Activated naive CD4-positive, alpha-beta T cell treated with anti-CD3 and anti-CD28 coated beads for 36 hours (primary cell): ENCODE results near the gene GHRH. TPM values are rescaled to one million over a fixed set of nuclear protein-coding genes. Genes with fewer than 3 reads are reported as not detected.

Experiments
- CTCF ChIA-PET: fragments of 350-600 bp; sonication (Branson Sonifier 250); formaldehyde crosslinking; loops from one replicate; lab custom pipeline; 2021; ENCODE audit warnings: antibody characterized with exemption; lab: Charles Lee
- DNase-seq: peaks from one replicate; pipeline ENCODE4 v3.0.0-alpha.2; 2020
- H3K27ac Mint-ChIP-seq: one replicate; pipeline ENCODE4 v1.8.0; 2021; ENCODE audit warnings: mild to moderate bottlenecking, mixed read lengths
- H3K27me3 Mint-ChIP-seq: one replicate; pipeline ENCODE4 v1.8.0; 2021; ENCODE audit warnings: low read depth, mixed read lengths
- H3K36me3 Mint-ChIP-seq: one replicate; pipeline ENCODE4 v1.8.0; 2021; ENCODE audit warnings: low read depth, mixed read lengths
- H3K4me1 Mint-ChIP-seq: one replicate; pipeline ENCODE4 v1.8.0; 2021; ENCODE audit warnings: low read depth, mixed read lengths
- H3K4me3 Mint-ChIP-seq: one replicate; pipeline ENCODE4 v1.8.0; 2021; ENCODE audit warnings: mild to moderate bottlenecking, moderate library complexity, mixed read lengths
- H3K9me3 Mint-ChIP-seq: one replicate; pipeline ENCODE4 v1.8.0; 2021; ENCODE audit warnings: mixed read lengths
- intact Hi-C: fragments of 100-400 bp; cut with micrococcal nuclease; formaldehyde crosslinking; loops from one replicate; pipeline ENCODE4 v1.15.1; 2023
- total RNA-seq, 2 experiments: library from RNA; stranded (reverse); gene quantifications; one replicate each; pipeline ENCODE4 v1.2.3, GENCODE V29; 2021

Gene GHRH
- total RNA-seq, 2 experiments from 2014 or later = not detected

- Mint-ChIP-seq H3K27me3 (no peaks in the 10 kb centered on the region), H3K4me3 (no peak overlapping the region), H3K4me1 (peaks cover 32% of the 10 kb centered on the region), H3K36me3 (peaks cover 34% of the 10 kb centered on the region), H3K9me3 (no peaks in the 10 kb centered on the region), H3K27ac (no peak overlapping the region)
- intact Hi-C loops = no loop called here
- CTCF ChIA-PET = interaction anchor here (1.0 to 1.2 kb wide), 2 partner anchors 9 to 86 kb away, joined by 3 to 5 read pairs; partner anchors contain the start of gene MANBAL
- no peak for DNase-seq
Measured at GRCh38 chr20:37298190-37298939, 36.8 kb upstream of the GHRH start.

- no peak overlapping the region for H3K27ac Mint-ChIP-seq
- CTCF ChIA-PET = interaction anchor here (1.1 kb wide), 2 partner anchors 20 to 88 kb away, joined by 3 to 5 read pairs; no protein-coding TSS in a partner anchor
- peaks cover 35% of the 10 kb centered on the region for H3K36me3 Mint-ChIP-seq
- DNase-seq = no peak
- no peaks in the 10 kb centered on the region for H3K27me3 Mint-ChIP-seq
- no peak overlapping the region for H3K4me3 Mint-ChIP-seq
- H3K9me3 Mint-ChIP-seq = no peaks in the 10 kb centered on the region
- intact Hi-C loops = no loop called here
- H3K4me1 Mint-ChIP-seq = peaks cover 35% of the 10 kb centered on the region
Measured at GRCh38 chr20:37297066-37297736, 35.6 kb upstream of the GHRH start.

- Mint-ChIP-seq H3K4me1 (peaks cover 39% of the 10 kb centered on the region), H3K27me3 (no peaks in the 10 kb centered on the region), H3K9me3 (no peaks in the 10 kb centered on the region), H3K4me3 (no peak overlapping the region), H3K27ac (no peak overlapping the region), H3K36me3 (peaks cover 34% of the 10 kb centered on the region)
- intact Hi-C loops = no loop called here
- DNase-seq = no peak
- CTCF ChIA-PET = interaction anchor here (1.1 kb wide), 1 partner anchor 20 kb away, joined by 3 read pairs; no protein-coding TSS in a partner anchor
Measured at GRCh38 chr20:37296371-37296770, 34.8 kb upstream of the GHRH start.

GRCh38 chr20:37295595-37295994, 34.0 kb upstream of the GHRH start:
- Mint-ChIP-seq H3K9me3 (no peaks in the 10 kb centered on the region), H3K4me1 (peaks cover 44% of the 10 kb centered on the region), H3K27me3 (no peaks in the 10 kb centered on the region), H3K4me3 (no peak overlapping the region), H3K36me3 (peaks cover 35% of the 10 kb centered on the region), H3K27ac (no peak overlapping the region)
- no peak for DNase-seq
- intact Hi-C loops = no loop called here
- CTCF ChIA-PET = no interaction called here

- no peak overlapping the region for H3K4me3 Mint-ChIP-seq
- H3K27ac Mint-ChIP-seq = no peak overlapping the region
- CTCF ChIA-PET = no interaction called here
- intact Hi-C loops = no loop called here
- H3K9me3 Mint-ChIP-seq = no peaks in the 10 kb centered on the region
- H3K36me3 Mint-ChIP-seq = peaks cover 29% of the 10 kb centered on the region
- H3K27me3 Mint-ChIP-seq = no peaks in the 10 kb centered on the region
- H3K4me1 Mint-ChIP-seq = peaks cover 45% of the 10 kb centered on the region
- DNase-seq = peak; percentile 19
Measured at GRCh38 chr20:37295001-37295400, 33.4 kb upstream of the GHRH start.

- no peaks in the 10 kb centered on the region for H3K27me3 Mint-ChIP-seq
- CTCF ChIA-PET = no interaction called here
- H3K36me3 Mint-ChIP-seq = peaks cover 26% of the 10 kb centered on the region
- H3K4me3 Mint-ChIP-seq = no peak overlapping the region
- intact Hi-C loops = no loop called here
- DNase-seq = no peak
- H3K9me3 Mint-ChIP-seq = no peaks in the 10 kb centered on the region
- H3K4me1 Mint-ChIP-seq = peaks cover 45% of the 10 kb centered on the region
- H3K27ac Mint-ChIP-seq = no peak overlapping the region
Measured at GRCh38 chr20:37294262-37294981, 32.8 kb upstream of the GHRH start.

- no peak overlapping the region for H3K27ac Mint-ChIP-seq
- H3K4me3 Mint-ChIP-seq = no peak overlapping the region
- CTCF ChIA-PET = no interaction called here
- H3K4me1 Mint-ChIP-seq = peaks cover 50% of the 10 kb centered on the region
- peaks cover 21% of the 10 kb centered on the region for H3K36me3 Mint-ChIP-seq
- DNase-seq = no peak
- intact Hi-C loops = no loop called here
- H3K27me3 Mint-ChIP-seq = no peaks in the 10 kb centered on the region
- H3K9me3 Mint-ChIP-seq = no peaks in the 10 kb centered on the region
Measured at GRCh38 chr20:37293301-37293943, 31.8 kb upstream of the GHRH start.

- H3K27me3 Mint-ChIP-seq = no peaks in the 10 kb centered on the region
- H3K4me3 Mint-ChIP-seq = no peak overlapping the region
- CTCF ChIA-PET = no interaction called here
- no peak for DNase-seq
- intact Hi-C loops = no loop called here
- peaks cover 18% of the 10 kb centered on the region for H3K36me3 Mint-ChIP-seq
- no peaks in the 10 kb centered on the region for H3K9me3 Mint-ChIP-seq
- H3K27ac Mint-ChIP-seq = no peak overlapping the region
- H3K4me1 Mint-ChIP-seq = peaks cover 46% of the 10 kb centered on the region
Measured at GRCh38 chr20:37291724-37292126, 30.1 kb upstream of the GHRH start.

GRCh38 chr20:37290158-37290810, 28.7 kb upstream of the GHRH start:
- peaks cover 34% of the 10 kb centered on the region for H3K4me1 Mint-ChIP-seq
- CTCF ChIA-PET = interaction anchor here (1.5 kb wide), 1 partner anchor 95 kb away, joined by 4 read pairs; no protein-coding TSS in a partner anchor
- H3K27me3 Mint-ChIP-seq = no peaks in the 10 kb centered on the region
- H3K36me3 Mint-ChIP-seq = peaks cover 18% of the 10 kb centered on the region
- intact Hi-C loops = no loop called here
- H3K9me3 Mint-ChIP-seq = no peaks in the 10 kb centered on the region
- H3K4me3 Mint-ChIP-seq = peak overlapping the region; percentile 85
- DNase-seq = no peak
- H3K27ac Mint-ChIP-seq = peak overlapping the region; percentile 90

- CTCF ChIA-PET = no interaction called here
- peaks cover 17% of the 10 kb centered on the region for H3K4me1 Mint-ChIP-seq
- no peaks in the 10 kb centered on the region for H3K9me3 Mint-ChIP-seq
- peaks cover 14% of the 10 kb centered on the region for H3K36me3 Mint-ChIP-seq
- H3K27me3 Mint-ChIP-seq = no peaks in the 10 kb centered on the region
- no peak for DNase-seq
- H3K4me3 Mint-ChIP-seq = no peak overlapping the region
- intact Hi-C loops = loop anchor here (5.0 kb wide), 1 partner anchor 239 kb away; the partner anchor contains the start of gene BLCAP
- no peak overlapping the region for H3K27ac Mint-ChIP-seq
Measured at GRCh38 chr20:37288091-37288490, 26.5 kb upstream of the GHRH start.

- no peaks in the 10 kb centered on the region for H3K27me3 Mint-ChIP-seq
- H3K4me1 Mint-ChIP-seq = peaks cover 6% of the 10 kb centered on the region
- no peak overlapping the region for H3K4me3 Mint-ChIP-seq
- H3K36me3 Mint-ChIP-seq = no peaks in the 10 kb centered on the region
- intact Hi-C loops = loop anchor here (5.0 kb wide), 1 partner anchor 241 kb away; the partner anchor contains the start of gene BLCAP
- no peak overlapping the region for H3K27ac Mint-ChIP-seq
- CTCF ChIA-PET = interaction anchor here (0.5 to 1.3 kb wide), 3 partner anchors 79 to 99 kb away, joined by 3 to 5 read pairs (median 3); no protein-coding TSS in a partner anchor
- H3K9me3 Mint-ChIP-seq = no peaks in the 10 kb centered on the region
- DNase-seq = no peak
Measured at GRCh38 chr20:37285664-37286374, 24.2 kb upstream of the GHRH start.
